Panc1 (cell line): ENCODE measurements around the gene GTPBP10. TPM values are rescaled to one million over a fixed set of nuclear protein-coding genes. Genes with fewer than 3 reads are reported as not detected.

Experiments
- ATAC-seq: fragments of 200-7000 bp; cut with Tn5 transposase; 2 replicates; pipeline ENCODE4 v1.9.1; 2020; ENCODE audit warnings: mild to moderate bottlenecking, moderate library complexity
- BruUV-seq: library from RNA; stranded (reverse); fragments of 400-500 nt; replicated peaks from 2 replicates; lab custom pipeline; 2021; lab: Mats Ljungman, UMichigan
- CTCF ChIA-PET: fragments of 300-600 bp; sonication (Branson Sonifier 250); formaldehyde crosslinking; loops from one replicate; lab custom pipeline; 2022; ENCODE audit warnings: antibody characterized with exemption; lab: Charles Lee
- POLR2A ChIA-PET: fragments of 300-600 bp; sonication (Branson Sonifier 250); formaldehyde crosslinking; loops from one replicate; lab custom pipeline; 2022; ENCODE audit warnings: antibody characterized with exemption; lab: Charles Lee
- DNase-seq: peaks from one replicate; pipeline ENCODE4 v3.0.0-alpha.2; 2010; ENCODE audit warnings: low read depth, low spot score
- H3K27ac ChIP-seq: 2 replicates; pipeline ENCODE4 v1.5.1; 2011; ENCODE audit warnings: mild to moderate bottlenecking, low read length, inconsistent platforms
- H3K27me3 ChIP-seq: fragments of 200-500 bp; sonication (Bioruptor generic); 2 replicates; pipeline ENCODE4 v1.6.0; 2014; ENCODE audit warnings: low read length, inconsistent platforms; ENCODE audit not compliant: control insufficient read depth, insufficient read depth
- H3K36me3 ChIP-seq: fragments of 200-500 bp; sonication (Bioruptor generic); 2 replicates; pipeline ENCODE4 v1.5.1; 2014; ENCODE audit warnings: inconsistent platforms, mild to moderate bottlenecking, low read length, moderate library complexity; ENCODE audit not compliant: control insufficient read depth, insufficient read depth
- H3K4me1 ChIP-seq: 2 replicates; pipeline ENCODE4 v1.5.1; 2011; ENCODE audit warnings: inconsistent platforms, mild to moderate bottlenecking, low read length, moderate library complexity; ENCODE audit not compliant: control insufficient read depth, insufficient read depth
- H3K4me3 ChIP-seq, 2 experiments: 2 replicates each; pipeline ENCODE4 v1.5.1; 2011 to 2012; ENCODE audit warnings: low read depth in 2 of 2, low read length in 2 of 2, mild to moderate bottlenecking in 2 of 2, inconsistent platforms in 1 of 2, moderate library complexity in 1 of 2
- H3K9me3 ChIP-seq: fragments of 200-500 bp; sonication (Bioruptor generic); 2 replicates; pipeline ENCODE4 v1.5.1; 2014; ENCODE audit warnings: low read depth, mild to moderate bottlenecking, inconsistent platforms, low read length, moderate library complexity; ENCODE audit not compliant: control insufficient read depth, insufficient read depth
- POLR2AphosphoS5 ChIP-seq: IDR thresholded peaks from 2 replicates; pipeline ENCODE4 v1.6.1; 2012; ENCODE audit warnings: mild to moderate bottlenecking, low read depth, low read length, moderate library complexity
- SIN3A ChIP-seq: IDR thresholded peaks from 2 replicates; pipeline ENCODE4 v1.6.1; 2012; ENCODE audit warnings: low read depth, mild to moderate bottlenecking, low read length, moderate library complexity, borderline replicate concordance; ENCODE audit not compliant: insufficient read depth
- TCF7L2 ChIP-seq: IDR thresholded peaks from 2 replicates; pipeline ENCODE4 v1.6.1; 2011; ENCODE audit warnings: mild to moderate bottlenecking, low read depth, low read length, inconsistent platforms
- in situ Hi-C: cut with HindIII; loops from 2 replicates; pipeline ENCODE4 v1.10.0; 2016; ENCODE audit warnings: low sequenced_read_pairs, low pct_unique_long_range_greater_than_20kb
- intact Hi-C: fragments of 100-400 bp; cut with micrococcal nuclease; formaldehyde crosslinking; loops from one replicate; pipeline ENCODE4 v1.10.0; 2022; ENCODE audit not compliant: unreplicated experiment
- total RNA-seq: library from RNA; stranded (reverse); gene quantifications from one replicate; pipeline ENCODE4 v1.2.1, GENCODE V29; 2021; ENCODE audit not compliant: unreplicated experiment
- TF ChIP-seq, protein P1 (sequence below): fragments of 450-650 bp; IDR thresholded peaks from 2 replicates; pipeline ENCODE4 v1.5.1; 2017; ENCODE audit warnings: mild to moderate bottlenecking
- TF ChIP-seq, protein P2 (sequence below), 2 experiments: IDR thresholded peaks; 2 replicates each; pipeline ENCODE4 v1.6.1; 2011 to 2012; ENCODE audit warnings: low read depth in 2 of 2, control low read depth in 1 of 2, low read length in 1 of 2, mild to moderate bottlenecking in 1 of 2, moderate library complexity in 1 of 2; ENCODE audit not compliant: insufficient read depth in 1 of 2

GTPBP10 gene
- total RNA-seq, 1 experiment from 2014 or later = 23.7 TPM

DNA sequence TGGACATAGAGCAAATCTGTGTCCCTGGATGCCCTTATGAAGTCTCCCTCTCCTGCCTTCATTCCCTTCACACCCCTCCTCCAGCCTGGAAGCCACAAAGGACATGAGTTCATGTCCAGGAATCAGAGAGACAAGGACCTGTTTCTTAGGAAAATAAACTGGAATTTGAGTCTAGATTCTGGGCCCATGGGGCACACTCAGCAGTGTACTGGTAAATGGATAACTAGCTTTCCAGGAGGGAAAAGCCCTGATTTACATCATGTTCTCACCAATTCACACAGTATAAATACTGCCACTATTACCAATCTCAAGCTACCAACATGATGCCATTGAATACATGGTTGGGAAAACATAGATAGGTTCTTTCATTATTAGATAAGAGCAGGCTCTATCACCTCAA is 35.3 kb upstream of the GTPBP10 start:
- DNase-seq (no peak), ATAC-seq (no peak)
- CTCF ChIA-PET = no interaction called here
- H3K4me1 ChIP-seq = no peaks in the 10 kb centered on the region
- no peak overlapping the region for H3K4me3 ChIP-seq
- POLR2A ChIA-PET = no interaction called here
- H3K36me3 ChIP-seq = no peaks in the 10 kb centered on the region
- no peaks in the 10 kb centered on the region for H3K27me3 ChIP-seq
- in situ Hi-C loops (no loop called here), intact Hi-C loops (no loop called here)
- TF ChIP-seq, protein P1, sequence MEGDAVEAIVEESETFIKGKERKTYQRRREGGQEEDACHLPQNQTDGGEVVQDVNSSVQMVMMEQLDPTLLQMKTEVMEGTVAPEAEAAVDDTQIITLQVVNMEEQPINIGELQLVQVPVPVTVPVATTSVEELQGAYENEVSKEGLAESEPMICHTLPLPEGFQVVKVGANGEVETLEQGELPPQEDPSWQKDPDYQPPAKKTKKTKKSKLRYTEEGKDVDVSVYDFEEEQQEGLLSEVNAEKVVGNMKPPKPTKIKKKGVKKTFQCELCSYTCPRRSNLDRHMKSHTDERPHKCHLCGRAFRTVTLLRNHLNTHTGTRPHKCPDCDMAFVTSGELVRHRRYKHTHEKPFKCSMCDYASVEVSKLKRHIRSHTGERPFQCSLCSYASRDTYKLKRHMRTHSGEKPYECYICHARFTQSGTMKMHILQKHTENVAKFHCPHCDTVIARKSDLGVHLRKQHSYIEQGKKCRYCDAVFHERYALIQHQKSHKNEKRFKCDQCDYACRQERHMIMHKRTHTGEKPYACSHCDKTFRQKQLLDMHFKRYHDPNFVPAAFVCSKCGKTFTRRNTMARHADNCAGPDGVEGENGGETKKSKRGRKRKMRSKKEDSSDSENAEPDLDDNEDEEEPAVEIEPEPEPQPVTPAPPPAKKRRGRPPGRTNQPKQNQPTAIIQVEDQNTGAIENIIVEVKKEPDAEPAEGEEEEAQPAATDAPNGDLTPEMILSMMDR = no peak
- TF ChIP-seq POLR2AphosphoS5 (no peak), SIN3A (no peak), TCF7L2 (no peak)
- TF ChIP-seq, protein P2, sequence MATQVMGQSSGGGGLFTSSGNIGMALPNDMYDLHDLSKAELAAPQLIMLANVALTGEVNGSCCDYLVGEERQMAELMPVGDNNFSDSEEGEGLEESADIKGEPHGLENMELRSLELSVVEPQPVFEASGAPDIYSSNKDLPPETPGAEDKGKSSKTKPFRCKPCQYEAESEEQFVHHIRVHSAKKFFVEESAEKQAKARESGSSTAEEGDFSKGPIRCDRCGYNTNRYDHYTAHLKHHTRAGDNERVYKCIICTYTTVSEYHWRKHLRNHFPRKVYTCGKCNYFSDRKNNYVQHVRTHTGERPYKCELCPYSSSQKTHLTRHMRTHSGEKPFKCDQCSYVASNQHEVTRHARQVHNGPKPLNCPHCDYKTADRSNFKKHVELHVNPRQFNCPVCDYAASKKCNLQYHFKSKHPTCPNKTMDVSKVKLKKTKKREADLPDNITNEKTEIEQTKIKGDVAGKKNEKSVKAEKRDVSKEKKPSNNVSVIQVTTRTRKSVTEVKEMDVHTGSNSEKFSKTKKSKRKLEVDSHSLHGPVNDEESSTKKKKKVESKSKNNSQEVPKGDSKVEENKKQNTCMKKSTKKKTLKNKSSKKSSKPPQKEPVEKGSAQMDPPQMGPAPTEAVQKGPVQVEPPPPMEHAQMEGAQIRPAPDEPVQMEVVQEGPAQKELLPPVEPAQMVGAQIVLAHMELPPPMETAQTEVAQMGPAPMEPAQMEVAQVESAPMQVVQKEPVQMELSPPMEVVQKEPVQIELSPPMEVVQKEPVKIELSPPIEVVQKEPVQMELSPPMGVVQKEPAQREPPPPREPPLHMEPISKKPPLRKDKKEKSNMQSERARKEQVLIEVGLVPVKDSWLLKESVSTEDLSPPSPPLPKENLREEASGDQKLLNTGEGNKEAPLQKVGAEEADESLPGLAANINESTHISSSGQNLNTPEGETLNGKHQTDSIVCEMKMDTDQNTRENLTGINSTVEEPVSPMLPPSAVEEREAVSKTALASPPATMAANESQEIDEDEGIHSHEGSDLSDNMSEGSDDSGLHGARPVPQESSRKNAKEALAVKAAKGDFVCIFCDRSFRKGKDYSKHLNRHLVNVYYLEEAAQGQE (IDR thresholded peaks at IDR 0.05; ENCODE audit: insufficient read depth in 1 of 2, low read depth in 2 of 2, low read length in 1 of 2) = no peak
- H3K27ac ChIP-seq = no peak overlapping the region
- no peaks in the 10 kb centered on the region for H3K9me3 ChIP-seq
- BruUV-seq = no TSS peak

DNA sequence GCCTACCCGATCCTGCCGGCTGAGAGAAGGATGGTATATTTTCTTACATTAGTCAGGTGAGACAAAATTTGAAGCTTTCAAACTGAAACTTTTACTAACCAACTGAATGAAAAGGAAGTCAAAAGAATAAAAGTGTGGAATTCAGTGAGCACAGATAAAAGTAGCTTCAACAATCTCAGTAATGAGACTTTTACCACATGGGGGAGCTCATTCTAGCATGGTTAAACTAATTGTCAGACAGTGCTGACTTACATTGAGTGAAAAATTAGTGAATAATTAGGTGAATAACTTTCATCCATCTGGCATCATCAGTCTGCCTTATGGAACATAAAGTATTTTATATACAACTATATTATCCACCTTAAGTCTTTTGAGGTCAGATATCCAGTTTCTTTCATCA is 33.8 kb upstream of the GTPBP10 start:
- H3K4me1 ChIP-seq = no peaks in the 10 kb centered on the region
- TF ChIP-seq, protein P1 = peak; percentile 20; the same call in 1 of the 2 replicates
- TF ChIP-seq SIN3A = no peak
- peaks cover 8% of the 10 kb centered on the region for H3K27me3 ChIP-seq
- no peaks in the 10 kb centered on the region for H3K9me3 ChIP-seq
- DNase-seq (no peak), ATAC-seq (no peak)
- H3K36me3 ChIP-seq = no peaks in the 10 kb centered on the region
- BruUV-seq = no TSS peak
- CTCF ChIA-PET = interaction anchor here (0.6 to 0.7 kb wide), 2 partner anchors 9 to 12 kb away, joined by 4 to 5 read pairs; no protein-coding TSS in a partner anchor
- in situ Hi-C loops = no loop called here
- H3K27ac ChIP-seq = no peak overlapping the region
- intact Hi-C loops = no loop called here
- POLR2A ChIA-PET = no interaction called here
- H3K4me3 ChIP-seq = no peak overlapping the region
